ENCODE data around the gene STK32A.

DNA sequence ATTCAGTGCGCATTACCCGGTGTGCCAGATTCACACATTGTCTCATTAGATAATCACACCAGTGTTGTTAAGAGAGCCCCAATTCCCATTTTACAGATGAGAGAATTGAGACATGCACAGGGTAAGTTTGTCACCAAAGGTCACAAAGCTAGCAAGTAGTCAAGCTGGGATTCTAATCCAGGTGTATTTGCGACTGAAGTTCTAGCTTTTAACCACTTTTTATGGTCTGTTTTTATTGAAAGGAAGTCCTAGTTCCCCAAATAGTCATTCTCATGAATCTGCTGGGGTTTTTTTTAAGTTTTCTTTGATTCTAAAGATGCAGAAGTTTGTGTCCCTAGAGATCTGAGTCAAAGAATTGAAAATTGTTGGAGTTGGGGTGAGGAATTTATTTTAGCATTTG lies 138.5 kb downstream of the STK32A start:
- TF ChIP-seq, protein P1, sequence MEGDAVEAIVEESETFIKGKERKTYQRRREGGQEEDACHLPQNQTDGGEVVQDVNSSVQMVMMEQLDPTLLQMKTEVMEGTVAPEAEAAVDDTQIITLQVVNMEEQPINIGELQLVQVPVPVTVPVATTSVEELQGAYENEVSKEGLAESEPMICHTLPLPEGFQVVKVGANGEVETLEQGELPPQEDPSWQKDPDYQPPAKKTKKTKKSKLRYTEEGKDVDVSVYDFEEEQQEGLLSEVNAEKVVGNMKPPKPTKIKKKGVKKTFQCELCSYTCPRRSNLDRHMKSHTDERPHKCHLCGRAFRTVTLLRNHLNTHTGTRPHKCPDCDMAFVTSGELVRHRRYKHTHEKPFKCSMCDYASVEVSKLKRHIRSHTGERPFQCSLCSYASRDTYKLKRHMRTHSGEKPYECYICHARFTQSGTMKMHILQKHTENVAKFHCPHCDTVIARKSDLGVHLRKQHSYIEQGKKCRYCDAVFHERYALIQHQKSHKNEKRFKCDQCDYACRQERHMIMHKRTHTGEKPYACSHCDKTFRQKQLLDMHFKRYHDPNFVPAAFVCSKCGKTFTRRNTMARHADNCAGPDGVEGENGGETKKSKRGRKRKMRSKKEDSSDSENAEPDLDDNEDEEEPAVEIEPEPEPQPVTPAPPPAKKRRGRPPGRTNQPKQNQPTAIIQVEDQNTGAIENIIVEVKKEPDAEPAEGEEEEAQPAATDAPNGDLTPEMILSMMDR (IDR thresholded peaks at IDR 0.05), result no peak
- no peak for TF ChIP-seq POLR2A (IDR thresholded peaks at IDR 0.05)

Measured in heart left ventricle (tissue), 13 donors.